NCI-H1048 (cell line): ENCODE measurements around the gene GPR183.
"Not testable (repeated sequence)": the region's sequence is repeated elsewhere in the genome, so short reads cannot be mapped to it uniquely, and the experiment has no call there.

ENCODE experiments used
- DNase-seq: peaks from one replicate; lab custom pipeline; 2025; lab: John Stamatoyannopoulos, UW

The GPR183 gene

GRCh38 chr13:99270518-99270917 is 36.7 kb downstream of the GPR183 start:
- DNase-seq: no peak

GRCh38 chr13:99269627-99270241 is 37.5 kb downstream of the GPR183 start:
- DNase-seq: no peak

GRCh38 chr13:99268822-99269221 is 38.4 kb downstream of the GPR183 start:
- no peak for DNase-seq

- no peak for DNase-seq
These were observed 39.3 kb downstream of the GPR183 start for GRCh38 chr13:99267927-99268326.

GRCh38 chr13:99266827-99267226 is 40.4 kb downstream of the GPR183 start:
- DNase-seq: no peak

- peak; percentile 13 for DNase-seq
These were observed 41.3 kb downstream of the GPR183 start for GRCh38 chr13:99265821-99266426.

GRCh38 chr13:99265162-99265800 is 41.9 kb downstream of the GPR183 start:
- no peak for DNase-seq

- DNase-seq: no peak
These were observed 43.1 kb downstream of the GPR183 start for GRCh38 chr13:99264051-99264450.

GRCh38 chr13:99263126-99263785 is 43.9 kb downstream of the GPR183 start:
- DNase-seq: no peak

- no peak for DNase-seq
These were observed 46.1 kb downstream of the GPR183 start for GRCh38 chr13:99261059-99261458.

- DNase-seq: no peak
These were observed 47.0 kb downstream of the GPR183 start for GRCh38 chr13:99260216-99260615.

GRCh38 chr13:99258946-99259345 is 48.3 kb downstream of the GPR183 start:
- no peak for DNase-seq

- no peak for DNase-seq
These were observed 48.9 kb downstream of the GPR183 start, which contains the start of gene GPR18 for GRCh38 chr13:99258210-99258860. GPR18 (minus strand) TSS chr13:99258379; CDS start chr13:99255872, 2,507 bp downstream.

GRCh38 chr13:99257291-99257690 is 49.9 kb downstream of the GPR183 start:
- DNase-seq: no peak

GRCh38 chr13:99256709-99257108 is 50.5 kb downstream of the GPR183 start:
- no peak for DNase-seq

GRCh38 chr13:99256283-99256682 is 50.9 kb downstream of the GPR183 start:
- no peak for DNase-seq

- DNase-seq: no peak
These were observed 51.9 kb downstream of the GPR183 start for GRCh38 chr13:99255271-99255670.

GRCh38 chr13:99254830-99255229 is 52.4 kb downstream of the GPR183 start:
- DNase-seq: no peak

GRCh38 chr13:99251921-99252320 is 55.3 kb downstream of the GPR183 start:
- no peak for DNase-seq

GRCh38 chr13:99250982-99251825 is 56.0 kb downstream of the GPR183 start:
- no peak for DNase-seq

- DNase-seq: not testable (repeated sequence)
These were observed 57.6 kb downstream of the GPR183 start for GRCh38 chr13:99249606-99250005.
